Measurements from ENCODE around the gene CCL11.

CCL11 gene

GRCh38 chr17:34265711-34266110 is 19.8 kb upstream of the CCL11 start:
- Histone ChIP-seq H3K4me1 (no peaks in the 10 kb centered on the region), H3K9me3 (no peaks in the 10 kb centered on the region), H3K36me3 (no peaks in the 10 kb centered on the region), H3K4me3 (no peak overlapping the region), H3K27me3 (no peaks in the 10 kb centered on the region), H3K27ac (no peak overlapping the region)
- TF ChIP-seq, protein P1, sequence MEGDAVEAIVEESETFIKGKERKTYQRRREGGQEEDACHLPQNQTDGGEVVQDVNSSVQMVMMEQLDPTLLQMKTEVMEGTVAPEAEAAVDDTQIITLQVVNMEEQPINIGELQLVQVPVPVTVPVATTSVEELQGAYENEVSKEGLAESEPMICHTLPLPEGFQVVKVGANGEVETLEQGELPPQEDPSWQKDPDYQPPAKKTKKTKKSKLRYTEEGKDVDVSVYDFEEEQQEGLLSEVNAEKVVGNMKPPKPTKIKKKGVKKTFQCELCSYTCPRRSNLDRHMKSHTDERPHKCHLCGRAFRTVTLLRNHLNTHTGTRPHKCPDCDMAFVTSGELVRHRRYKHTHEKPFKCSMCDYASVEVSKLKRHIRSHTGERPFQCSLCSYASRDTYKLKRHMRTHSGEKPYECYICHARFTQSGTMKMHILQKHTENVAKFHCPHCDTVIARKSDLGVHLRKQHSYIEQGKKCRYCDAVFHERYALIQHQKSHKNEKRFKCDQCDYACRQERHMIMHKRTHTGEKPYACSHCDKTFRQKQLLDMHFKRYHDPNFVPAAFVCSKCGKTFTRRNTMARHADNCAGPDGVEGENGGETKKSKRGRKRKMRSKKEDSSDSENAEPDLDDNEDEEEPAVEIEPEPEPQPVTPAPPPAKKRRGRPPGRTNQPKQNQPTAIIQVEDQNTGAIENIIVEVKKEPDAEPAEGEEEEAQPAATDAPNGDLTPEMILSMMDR (IDR thresholded peaks at IDR 0.05): no peak
- DNase-seq: no peak
- intact Hi-C loops (cut with DNase I; ENCODE audit: low total_unique reads): no loop called here

DNA sequence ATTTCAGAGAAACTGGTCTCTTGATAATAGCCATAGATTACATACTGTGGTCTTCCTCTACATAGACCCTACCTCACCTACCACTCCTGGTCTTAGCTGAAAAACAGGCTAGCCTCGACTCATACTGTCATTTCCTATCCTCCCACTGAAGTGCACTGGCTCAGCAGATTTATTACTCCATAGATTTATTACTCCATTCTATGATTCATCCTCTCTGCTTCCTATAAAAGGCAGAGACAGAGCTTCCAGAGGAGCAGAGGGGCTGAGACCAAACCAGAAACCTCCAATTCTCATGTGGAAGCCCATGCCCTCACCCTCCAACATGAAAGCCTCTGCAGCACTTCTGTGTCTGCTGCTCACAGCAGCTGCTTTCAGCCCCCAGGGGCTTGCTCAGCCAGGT is 15.6 kb upstream of the CCL11 start, which contains the start of gene CCL7:
Gene CCL7 (plus strand): TSS at position 253 of the 400 bp plus-strand sequence. CDS start 70 bp downstream, at position 323.
- Histone ChIP-seq H3K9me3 (no peaks in the 10 kb centered on the region), H3K36me3 (no peaks in the 10 kb centered on the region), H3K27me3 (no peaks in the 10 kb centered on the region), H3K4me3 (no peak within 1 kb of the TSS), H3K4me1 (no peaks in the 10 kb centered on the region), H3K27ac (no peak within 1 kb of the TSS)
- DNase-seq: no peak
- TF ChIP-seq, protein P1 (IDR thresholded peaks at IDR 0.05): no peak
- intact Hi-C loops (cut with DNase I; ENCODE audit: low total_unique reads): no loop called here

DNA sequence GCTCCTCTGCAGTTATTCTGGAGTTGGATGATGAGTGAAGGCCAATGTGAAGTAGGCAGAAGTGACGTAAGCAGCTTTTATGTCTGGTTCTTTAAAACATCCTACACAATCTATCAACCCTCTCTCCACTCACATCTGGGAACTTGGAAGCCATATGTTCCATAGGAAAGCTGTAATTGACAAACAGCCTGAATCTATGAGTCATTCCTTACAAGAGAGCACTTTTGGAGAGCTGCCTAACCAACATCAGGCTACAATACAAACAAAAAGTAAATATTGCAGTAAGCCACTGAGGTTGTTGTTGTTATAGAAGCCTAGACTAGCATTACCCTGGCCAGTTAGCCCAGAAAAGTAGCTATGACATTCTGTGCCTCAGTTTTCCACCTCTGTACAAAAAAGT is 9.7 kb upstream of the CCL11 start:
- intact Hi-C loops (cut with DNase I; ENCODE audit: low total_unique reads): no loop called here
- TF ChIP-seq, protein P1 (IDR thresholded peaks at IDR 0.05): no peak
- H3K4me3 ChIP-seq: no peak overlapping the region
- H3K27me3 ChIP-seq: no peaks in the 10 kb centered on the region
- H3K9me3 ChIP-seq: no peaks in the 10 kb centered on the region
- no peak for DNase-seq
- no peak overlapping the region for H3K27ac ChIP-seq
- no peaks in the 10 kb centered on the region for H3K4me1 ChIP-seq
- no peaks in the 10 kb centered on the region for H3K36me3 ChIP-seq

- Histone ChIP-seq H3K4me1 (no peaks in the 10 kb centered on the region), H3K27me3 (no peaks in the 10 kb centered on the region), H3K36me3 (no peaks in the 10 kb centered on the region), H3K4me3 (no peak overlapping the region), H3K9me3 (no peaks in the 10 kb centered on the region), H3K27ac (no peak overlapping the region)
- DNase-seq: no peak
- TF ChIP-seq, protein P1 (IDR thresholded peaks at IDR 0.05): no peak
- intact Hi-C loops (cut with DNase I; ENCODE audit: low total_unique reads): no loop called here
Observed at GRCh38 chr17:34276826-34277225, 8.7 kb upstream of the CCL11 start.

DNA sequence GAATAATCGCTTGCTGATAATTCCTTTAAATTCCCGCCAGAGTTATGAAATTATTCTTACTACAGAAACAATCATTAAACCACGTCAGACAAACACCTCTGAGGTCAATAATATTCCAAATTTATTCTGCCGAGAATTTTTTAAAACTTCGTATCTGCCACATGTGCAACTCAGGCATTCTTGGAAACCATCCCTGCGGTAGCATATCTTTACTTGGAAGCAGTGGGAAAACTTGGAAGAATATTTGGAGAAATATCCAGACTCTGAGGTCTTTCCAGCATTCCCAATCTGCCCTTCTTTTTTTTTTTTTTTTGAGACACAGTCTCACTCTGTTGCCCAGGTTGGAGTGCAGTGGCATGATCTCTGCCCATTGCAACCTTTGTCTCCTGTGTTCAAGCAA is 2.0 kb upstream of the CCL11 start:
- TF ChIP-seq, protein P1 (IDR thresholded peaks at IDR 0.05): no peak
- no peak for DNase-seq
- peaks cover 0 to 5% (median 0%) of the 10 kb centered on the region in 4 donors for H3K4me1 ChIP-seq
- no peaks in the 10 kb centered on the region for H3K9me3 ChIP-seq
- H3K27ac ChIP-seq: no peak overlapping the region
- H3K27me3 ChIP-seq: no peaks in the 10 kb centered on the region
- intact Hi-C loops (cut with DNase I; ENCODE audit: low total_unique reads): no loop called here
- no peak overlapping the region for H3K4me3 ChIP-seq
- no peaks in the 10 kb centered on the region for H3K36me3 ChIP-seq

DNA sequence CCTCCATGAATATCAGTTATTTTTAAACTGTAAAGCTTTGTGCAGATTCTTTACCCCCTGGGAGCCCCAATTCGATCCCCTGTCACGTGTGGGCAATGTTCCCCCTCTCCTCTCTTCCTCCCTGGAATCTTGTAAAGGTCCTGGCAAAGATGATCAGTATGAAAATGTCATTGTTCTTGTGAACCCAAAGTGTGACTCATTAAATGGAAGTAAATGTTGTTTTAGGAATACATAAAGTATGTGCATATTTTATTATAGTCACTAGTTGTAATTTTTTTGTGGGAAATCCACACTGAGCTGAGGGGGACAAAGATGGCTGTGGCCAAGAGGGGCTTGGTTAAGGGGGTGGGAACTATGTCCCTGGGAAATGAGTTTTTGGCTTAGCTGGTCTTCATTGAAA is 2.3 kb downstream of the CCL11 start:
- Histone ChIP-seq H3K27ac (no peak overlapping the region), H3K27me3 (no peaks in the 10 kb centered on the region), H3K4me1 (peaks cover 0 to 5% (median 0%) of the 10 kb centered on the region in 4 donors), H3K4me3 (no peak overlapping the region), H3K36me3 (no peaks in the 10 kb centered on the region), H3K9me3 (no peaks in the 10 kb centered on the region)
- intact Hi-C loops (cut with DNase I; ENCODE audit: low total_unique reads): no loop called here
- DNase-seq: no peak
- TF ChIP-seq, protein P1 (IDR thresholded peaks at IDR 0.05): no peak

All from tibial artery (tissue), 4 donors.